Cardiac muscle cell (in vitro differentiated cells and primary cell): ENCODE results near the gene MEX3A. TPM values are rescaled to one million over a fixed set of nuclear protein-coding genes. Genes with fewer than 3 reads are reported as not detected.

Experiments used
- DNase-seq, 2 donors: peaks; one replicate each; pipeline versions ENCODE4 v3.0.0 to v3.0.0-alpha.2; 2010 to 2017; ENCODE audit warnings: low read depth in 1 of 2, low spot score in 1 of 2
- H3K27ac ChIP-seq: fragments of 200-600 bp; sonication (generic); 2 replicates; pipeline ENCODE4 v1.5.1; 2016
- H3K27me3 ChIP-seq: fragments of 200-600 bp; sonication (generic); 2 replicates; pipeline ENCODE4 v1.6.0; 2016; ENCODE audit warnings: control low read depth
- H3K36me3 ChIP-seq: fragments of 200-600 bp; sonication (generic); 2 replicates; pipeline ENCODE4 v1.5.1; 2016; ENCODE audit warnings: control low read depth
- H3K4me1 ChIP-seq: fragments of 200-600 bp; sonication (generic); 2 replicates; pipeline ENCODE4 v1.8.1; 2017; ENCODE audit warnings: low read depth, mild to moderate bottlenecking, mixed run types
- H3K4me3 ChIP-seq: fragments of 200-600 bp; sonication (generic); 2 replicates; pipeline ENCODE4 v1.5.1; 2016; ENCODE audit warnings: mild to moderate bottlenecking
- H3K9me3 ChIP-seq: fragments of 200-600 bp; sonication (generic); 2 replicates; pipeline ENCODE4 v1.5.1; 2017; ENCODE audit warnings: low read depth, mild to moderate bottlenecking, control low read depth
- polyA plus RNA-seq: library from polyadenylated mRNA; unstranded; fragments of >200 nt; fragmentation: Nextera tagmentation; extraction: Ambion mirVana; gene quantifications from 2 replicates; pipeline ENCODE4 v1.2.1, GENCODE V29; 2016
- total RNA-seq: library from RNA; depleted of rRNA; stranded (reverse); fragments of >200 nt; gene quantifications from 2 replicates; pipeline ENCODE4 v1.2.3, GENCODE V29; 2016
- TF ChIP-seq, protein P1 (sequence below): IDR thresholded peaks from 2 replicates; pipeline ENCODE4 v1.5.1; 2012; ENCODE audit warnings: low read depth, mild to moderate bottlenecking, low read length

Gene MEX3A
- total and polyA plus RNA-seq, 2 experiments from 2014 or later, result 17.2 to 58.6 TPM

DNA sequence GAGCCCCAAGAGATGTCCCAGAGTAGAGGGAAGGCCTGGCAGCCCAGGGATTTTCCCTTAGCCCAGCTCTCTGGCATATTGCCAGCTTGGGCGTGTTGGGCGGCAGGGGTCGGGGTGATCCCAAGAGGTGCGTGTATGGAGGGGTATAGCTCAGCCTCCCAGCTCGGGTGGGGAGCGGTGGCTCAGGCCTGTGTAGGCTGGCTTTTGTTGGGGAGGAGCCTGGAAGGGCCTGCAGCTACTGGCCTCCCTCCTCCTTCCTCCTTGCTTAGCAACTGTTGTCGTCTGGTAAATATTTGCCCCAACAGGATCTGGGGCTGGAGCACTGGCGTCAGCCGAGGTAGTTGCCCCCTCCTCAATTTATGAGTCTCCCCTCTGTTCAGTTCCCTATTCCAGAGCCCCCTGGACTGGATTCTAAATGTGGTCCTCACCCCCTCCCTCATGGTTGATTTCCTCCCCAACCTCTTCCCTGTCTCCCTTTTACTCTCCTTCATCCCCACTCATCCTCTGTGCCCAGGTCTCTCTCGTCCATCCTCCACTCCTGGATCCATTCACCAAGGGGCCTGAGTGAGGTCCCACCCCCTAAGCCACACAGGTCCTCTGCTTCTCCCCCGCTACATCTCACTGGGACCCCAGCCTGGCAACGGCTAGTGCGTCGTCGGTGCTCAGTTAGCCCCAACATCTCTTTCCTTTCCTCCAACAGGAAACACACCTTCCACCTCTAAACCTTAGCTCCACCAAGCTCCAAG is 22.0 kb upstream of the MEX3A start:
- DNase-seq, result peak; percentile 44 to 92
- H3K4me1 ChIP-seq, result peaks cover 45% of the 10 kb centered on the region

DNA sequence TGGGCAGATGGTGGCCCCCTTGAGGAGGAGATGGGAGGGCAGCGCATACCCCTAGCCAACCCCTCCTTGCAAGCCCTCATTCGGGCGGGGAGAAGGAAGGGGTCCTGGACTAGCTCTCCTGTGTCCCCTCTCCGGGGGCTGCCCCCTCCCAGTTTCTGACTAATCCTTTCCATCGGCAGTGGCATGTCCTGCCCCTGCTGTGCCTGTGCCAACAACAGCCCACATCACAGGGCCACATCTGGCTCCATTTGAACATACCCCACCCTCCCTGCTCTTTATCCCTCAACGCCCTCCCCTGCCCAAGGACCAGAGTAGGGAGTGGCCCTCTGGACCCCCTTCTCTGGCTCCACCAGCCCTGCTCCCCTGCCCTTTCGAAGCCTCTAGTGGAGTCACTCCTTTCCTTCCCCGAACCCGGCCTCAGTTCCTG is 21.3 kb upstream of the MEX3A start:
- Histone ChIP-seq H3K9me3 (no peaks in the 10 kb centered on the region), H3K27ac (peak overlapping the region; percentile 98), H3K36me3 (no peaks in the 10 kb centered on the region), H3K4me1 (peaks cover 45% of the 10 kb centered on the region), H3K27me3 (no peaks in the 10 kb centered on the region), H3K4me3 (no peak overlapping the region)
- TF ChIP-seq, protein P1, sequence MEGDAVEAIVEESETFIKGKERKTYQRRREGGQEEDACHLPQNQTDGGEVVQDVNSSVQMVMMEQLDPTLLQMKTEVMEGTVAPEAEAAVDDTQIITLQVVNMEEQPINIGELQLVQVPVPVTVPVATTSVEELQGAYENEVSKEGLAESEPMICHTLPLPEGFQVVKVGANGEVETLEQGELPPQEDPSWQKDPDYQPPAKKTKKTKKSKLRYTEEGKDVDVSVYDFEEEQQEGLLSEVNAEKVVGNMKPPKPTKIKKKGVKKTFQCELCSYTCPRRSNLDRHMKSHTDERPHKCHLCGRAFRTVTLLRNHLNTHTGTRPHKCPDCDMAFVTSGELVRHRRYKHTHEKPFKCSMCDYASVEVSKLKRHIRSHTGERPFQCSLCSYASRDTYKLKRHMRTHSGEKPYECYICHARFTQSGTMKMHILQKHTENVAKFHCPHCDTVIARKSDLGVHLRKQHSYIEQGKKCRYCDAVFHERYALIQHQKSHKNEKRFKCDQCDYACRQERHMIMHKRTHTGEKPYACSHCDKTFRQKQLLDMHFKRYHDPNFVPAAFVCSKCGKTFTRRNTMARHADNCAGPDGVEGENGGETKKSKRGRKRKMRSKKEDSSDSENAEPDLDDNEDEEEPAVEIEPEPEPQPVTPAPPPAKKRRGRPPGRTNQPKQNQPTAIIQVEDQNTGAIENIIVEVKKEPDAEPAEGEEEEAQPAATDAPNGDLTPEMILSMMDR, result no peak
- DNase-seq, result peak in 1 of 2 donors; percentile 54

More for the DNA sequence above, 22.0 kb upstream of the MEX3A start:
- Histone ChIP-seq H3K27me3 (no peaks in the 10 kb centered on the region), H3K36me3 (no peaks in the 10 kb centered on the region), H3K27ac (peak overlapping the region; percentile 98), H3K9me3 (no peaks in the 10 kb centered on the region), H3K4me3 (no peak overlapping the region)
- TF ChIP-seq, protein P1, result no peak

DNA sequence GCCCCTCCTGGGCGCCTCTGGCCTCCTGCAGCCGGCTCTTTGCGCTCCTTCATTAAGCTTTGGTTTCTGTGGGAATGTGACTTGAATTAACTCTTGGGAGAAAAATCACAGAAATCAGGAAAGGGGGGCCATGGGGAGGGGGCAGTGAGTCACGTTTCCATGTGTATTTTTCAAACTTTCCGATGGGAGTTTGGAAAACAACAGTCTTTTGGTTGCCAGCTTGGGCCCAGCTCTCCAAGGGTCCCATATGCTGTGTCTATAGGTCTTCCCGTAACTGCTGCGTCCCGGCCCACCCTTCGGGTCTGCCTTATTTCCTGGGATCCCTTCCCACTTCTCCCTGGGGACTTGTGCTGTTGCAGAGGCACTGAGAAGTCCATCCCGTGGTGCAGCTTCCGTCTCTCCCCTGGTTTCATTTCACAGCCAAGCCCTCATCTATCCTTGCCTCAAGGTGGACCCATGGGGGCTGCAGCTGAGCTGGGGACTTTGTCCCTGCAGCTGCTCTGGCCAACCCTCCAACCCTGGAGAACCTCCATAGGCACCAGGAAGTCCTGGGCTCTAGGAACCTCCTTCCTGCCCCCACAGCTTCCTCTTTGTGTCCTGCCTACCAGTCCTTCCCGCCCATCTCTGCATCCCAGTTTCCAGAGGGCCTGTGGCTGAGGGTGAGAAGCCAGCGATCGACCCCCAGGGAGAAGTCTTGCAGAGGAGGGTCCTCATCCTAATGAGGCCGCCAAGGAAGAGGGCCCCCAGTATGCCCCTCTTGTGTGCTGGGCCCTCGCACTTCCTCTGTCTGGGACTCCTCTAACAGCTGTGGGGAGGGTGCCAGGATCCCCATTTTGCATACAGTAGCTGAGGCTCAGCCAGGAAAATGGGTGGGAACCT is 20.6 kb upstream of the MEX3A start:
- peak in 1 of 2 donors; percentile 54 for DNase-seq
- Histone ChIP-seq H3K36me3 (no peaks in the 10 kb centered on the region), H3K27me3 (no peaks in the 10 kb centered on the region), H3K4me1 (peaks cover 45% of the 10 kb centered on the region), H3K9me3 (no peaks in the 10 kb centered on the region), H3K27ac (peak overlapping the region; percentile 98), H3K4me3 (no peak overlapping the region)
- TF ChIP-seq, protein P1, result no peak

DNA sequence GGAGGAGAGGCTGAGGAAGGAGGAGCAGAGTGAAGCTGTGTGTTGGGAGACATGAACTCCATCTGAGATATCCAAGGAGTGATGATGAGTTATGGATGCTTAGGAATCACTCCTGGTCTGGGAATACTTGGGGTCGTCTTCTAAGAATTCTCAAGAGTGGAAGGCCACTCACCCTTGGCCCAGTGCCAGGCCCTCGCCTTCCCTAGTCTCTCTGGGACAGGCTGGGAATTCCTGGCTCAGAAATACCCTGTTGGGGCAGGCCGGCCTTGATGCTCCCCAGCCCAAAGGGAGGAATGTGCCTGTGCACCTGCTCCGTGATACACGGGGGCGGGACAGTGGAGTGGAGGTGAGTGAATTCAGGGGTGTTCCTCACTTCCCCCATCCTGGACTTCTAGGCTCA is 19.6 kb upstream of the MEX3A start:
- Histone ChIP-seq H3K36me3 (no peaks in the 10 kb centered on the region), H3K9me3 (no peaks in the 10 kb centered on the region), H3K4me3 (no peak overlapping the region), H3K27ac (no peak overlapping the region), H3K27me3 (no peaks in the 10 kb centered on the region), H3K4me1 (peaks cover 37% of the 10 kb centered on the region)
- DNase-seq, result no peak
- TF ChIP-seq, protein P1, result no peak

DNA sequence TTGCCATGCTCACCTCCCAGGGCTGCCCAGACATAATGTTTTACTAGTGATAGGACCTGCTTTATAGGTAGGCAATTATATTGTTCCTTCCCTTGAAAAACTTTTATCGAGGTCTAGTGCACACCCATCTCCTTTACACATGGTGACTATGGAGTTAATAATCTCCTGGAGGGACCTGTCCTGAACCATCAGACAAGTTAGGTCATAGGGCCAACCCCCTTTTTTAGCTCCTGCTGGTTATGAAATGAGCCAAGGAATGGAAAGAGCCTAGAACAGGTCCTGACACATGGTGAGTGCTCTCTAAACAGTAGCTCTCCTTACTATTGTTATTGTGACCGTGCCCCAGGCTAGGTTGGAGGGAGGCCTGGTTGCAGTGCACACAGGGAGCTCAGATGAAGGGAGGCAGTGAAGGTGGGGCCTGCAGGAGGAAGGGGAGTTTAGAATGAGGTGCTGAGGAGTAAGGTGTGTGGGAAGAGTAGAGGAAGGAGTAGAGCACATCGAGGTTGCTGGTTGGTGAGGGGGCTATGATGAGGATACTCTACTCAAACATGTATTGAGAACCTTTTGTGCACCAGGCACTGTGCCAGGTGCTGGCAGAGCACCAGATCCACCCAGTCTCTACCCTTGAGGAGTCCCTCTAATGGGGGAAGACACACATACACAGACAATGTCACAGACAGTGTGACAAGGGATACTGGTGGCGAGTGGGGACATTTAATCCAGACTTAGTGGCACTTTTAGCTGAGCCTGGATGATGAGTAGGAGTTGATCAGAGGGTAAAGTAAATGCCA is 18.1 kb upstream of the MEX3A start:
- H3K36me3 ChIP-seq, result no peaks in the 10 kb centered on the region
- H3K27ac ChIP-seq, result no peak overlapping the region
- H3K4me1 ChIP-seq, result peaks cover 22% of the 10 kb centered on the region
- DNase-seq, result no peak
- no peaks in the 10 kb centered on the region for H3K27me3 ChIP-seq
- no peak overlapping the region for H3K4me3 ChIP-seq
- TF ChIP-seq, protein P1, result no peak
- H3K9me3 ChIP-seq, result no peaks in the 10 kb centered on the region
